Neutrophil (primary cell): ENCODE measurements around the gene SH3RF3.
"Not testable (repeated sequence)": the region's sequence is repeated elsewhere in the genome, so short reads cannot be mapped to it uniquely, and the experiment has no call there.

ENCODE experiments used
- H3K27ac ChIP-seq: fragments of 200-600 bp; sonication (generic); 2 replicates; pipeline ENCODE4 v1.5.1; 2016; ENCODE audit warnings: mild to moderate bottlenecking, moderate library complexity
- H3K27me3 ChIP-seq: fragments of 200-600 bp; sonication (generic); 2 replicates; pipeline ENCODE4 v1.6.0; 2016; ENCODE audit warnings: mild to moderate bottlenecking
- H3K36me3 ChIP-seq: fragments of 200-600 bp; sonication (generic); 2 replicates; pipeline ENCODE4 v1.5.1; 2017
- H3K4me1 ChIP-seq, 2 experiments: fragments of 200-600 bp in 1 of 2; sonication (generic) in 1 of 2; 1 replicate in 1 of 2; 2 replicates in 1 of 2; pipeline versions ENCODE4 v1.5.1 to v1.6.1; 2013 to 2016; ENCODE audit warnings: low read depth in 1 of 2, low read length in 1 of 2, mild to moderate bottlenecking in 1 of 2, moderate library complexity in 1 of 2; ENCODE audit not compliant: control insufficient read depth in 1 of 2, insufficient read depth in 1 of 2
- H3K4me3 ChIP-seq, 2 experiments: fragments of 200-600 bp in 1 of 2; sonication (generic) in 1 of 2; 1 replicate in 1 of 2; 2 replicates in 1 of 2; pipeline ENCODE4 v1.5.1; 2013 to 2016; ENCODE audit warnings: low read depth in 1 of 2, low read length in 1 of 2, mild to moderate bottlenecking in 1 of 2, moderate library complexity in 1 of 2
- H3K9me3 ChIP-seq: fragments of 200-600 bp; sonication (generic); 2 replicates; pipeline ENCODE4 v1.5.1; 2016
- CTCF ChIP-seq: fragments of 200-600 bp; sonication (generic); IDR thresholded peaks from 2 replicates; pipeline ENCODE4 v1.5.1; 2016; ENCODE audit warnings: antibody characterized with exemption

Gene SH3RF3

GRCh38 chr2:109117780-109118179 is 11.2 kb upstream of the SH3RF3 start:
- Histone ChIP-seq H3K4me3 (no peak overlapping the region), H3K27ac (no peak overlapping the region), H3K27me3 (peaks cover 15% of the 10 kb centered on the region), H3K9me3 (no peaks in the 10 kb centered on the region), H3K36me3 (no peaks in the 10 kb centered on the region), H3K4me1 (no peaks in the 10 kb centered on the region)
- TF ChIP-seq CTCF = no peak

GRCh38 chr2:109118321-109118720 is 10.7 kb upstream of the SH3RF3 start:
- peaks cover 18% of the 10 kb centered on the region for H3K27me3 ChIP-seq
- H3K27ac ChIP-seq = no peak overlapping the region
- no peaks in the 10 kb centered on the region for H3K4me1 ChIP-seq
- H3K9me3 ChIP-seq = no peaks in the 10 kb centered on the region
- H3K4me3 ChIP-seq = no peak overlapping the region
- no peaks in the 10 kb centered on the region for H3K36me3 ChIP-seq
- no peak for TF ChIP-seq CTCF

- H3K4me1 ChIP-seq = no peaks in the 10 kb centered on the region
- H3K36me3 ChIP-seq = no peaks in the 10 kb centered on the region
- peaks cover 18% of the 10 kb centered on the region for H3K27me3 ChIP-seq
- no peaks in the 10 kb centered on the region for H3K9me3 ChIP-seq
- H3K27ac ChIP-seq = no peak overlapping the region
- TF ChIP-seq CTCF = no peak
- no peak overlapping the region for H3K4me3 ChIP-seq
Observed at GRCh38 chr2:109120166-109120565, 8.8 kb upstream of the SH3RF3 start.

- peaks cover 21% of the 10 kb centered on the region for H3K27me3 ChIP-seq
- not testable (repeated sequence) for H3K27ac ChIP-seq, H3K4me3 ChIP-seq, H3K36me3 ChIP-seq, H3K4me1 ChIP-seq, H3K9me3 ChIP-seq
Observed at GRCh38 chr2:109120686-109121085, 8.3 kb upstream of the SH3RF3 start.

- H3K27me3 ChIP-seq = peaks cover 44% of the 10 kb centered on the region
- TF ChIP-seq CTCF = no peak
- no peaks in the 10 kb centered on the region for H3K9me3 ChIP-seq
- H3K27ac ChIP-seq = no peak overlapping the region
- no peak overlapping the region for H3K4me3 ChIP-seq
- no peaks in the 10 kb centered on the region for H3K36me3 ChIP-seq
- peaks cover 8 to 9% of the 10 kb centered on the region in 2 experiments for H3K4me1 ChIP-seq
Observed at GRCh38 chr2:109123586-109124201, 5.3 kb upstream of the SH3RF3 start.

- Histone ChIP-seq H3K4me1 (peaks cover 11 to 13% of the 10 kb centered on the region in 2 experiments), H3K27ac (no peak overlapping the region), H3K4me3 (no peak overlapping the region), H3K36me3 (no peaks in the 10 kb centered on the region), H3K27me3 (peaks cover 54% of the 10 kb centered on the region), H3K9me3 (no peaks in the 10 kb centered on the region)
- no peak for TF ChIP-seq CTCF
Observed at GRCh38 chr2:109124982-109125592, 3.9 kb upstream of the SH3RF3 start.
